ENCODE results near the gene SERP2.

DNA sequence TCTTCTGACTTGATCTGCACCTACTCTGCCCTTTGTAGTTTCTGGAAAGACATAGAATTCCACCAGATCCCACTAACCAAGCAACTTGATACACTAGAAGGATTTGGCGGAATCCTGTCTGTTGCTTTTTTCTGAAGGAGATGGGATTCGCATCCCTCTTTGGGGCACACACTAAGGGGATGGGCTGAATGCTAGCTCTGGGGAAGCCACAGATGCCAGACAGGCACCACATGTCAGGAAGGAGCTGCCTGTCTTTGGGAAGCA is 52.1 kb downstream of the SERP2 start:
- TF ChIP-seq, protein P1, sequence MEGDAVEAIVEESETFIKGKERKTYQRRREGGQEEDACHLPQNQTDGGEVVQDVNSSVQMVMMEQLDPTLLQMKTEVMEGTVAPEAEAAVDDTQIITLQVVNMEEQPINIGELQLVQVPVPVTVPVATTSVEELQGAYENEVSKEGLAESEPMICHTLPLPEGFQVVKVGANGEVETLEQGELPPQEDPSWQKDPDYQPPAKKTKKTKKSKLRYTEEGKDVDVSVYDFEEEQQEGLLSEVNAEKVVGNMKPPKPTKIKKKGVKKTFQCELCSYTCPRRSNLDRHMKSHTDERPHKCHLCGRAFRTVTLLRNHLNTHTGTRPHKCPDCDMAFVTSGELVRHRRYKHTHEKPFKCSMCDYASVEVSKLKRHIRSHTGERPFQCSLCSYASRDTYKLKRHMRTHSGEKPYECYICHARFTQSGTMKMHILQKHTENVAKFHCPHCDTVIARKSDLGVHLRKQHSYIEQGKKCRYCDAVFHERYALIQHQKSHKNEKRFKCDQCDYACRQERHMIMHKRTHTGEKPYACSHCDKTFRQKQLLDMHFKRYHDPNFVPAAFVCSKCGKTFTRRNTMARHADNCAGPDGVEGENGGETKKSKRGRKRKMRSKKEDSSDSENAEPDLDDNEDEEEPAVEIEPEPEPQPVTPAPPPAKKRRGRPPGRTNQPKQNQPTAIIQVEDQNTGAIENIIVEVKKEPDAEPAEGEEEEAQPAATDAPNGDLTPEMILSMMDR (IDR thresholded peaks at IDR 0.05; ENCODE audit: insufficient read depth, low read depth, low read length), result no peak
- no peak for TF ChIP-seq EZH2 (IDR thresholded peaks at IDR 0.05; ENCODE audit: insufficient read depth, low read length)
